NCI-H2171 (cell line): ENCODE measurements around the gene SCNN1G.
"Not testable (repeated sequence)": the region's sequence is repeated elsewhere in the genome, so short reads cannot be mapped to it uniquely, and the experiment has no call there.

ENCODE experiments used
- DNase-seq: peaks from one replicate; lab custom pipeline; 2025; lab: John Stamatoyannopoulos, UW

Gene SCNN1G

GRCh38 chr16:23207485-23207884, 24.9 kb downstream of the SCNN1G start:
- DNase-seq, result no peak

- no peak for DNase-seq
Measured at GRCh38 chr16:23209606-23210005, 27.1 kb downstream of the SCNN1G start.

DNA sequence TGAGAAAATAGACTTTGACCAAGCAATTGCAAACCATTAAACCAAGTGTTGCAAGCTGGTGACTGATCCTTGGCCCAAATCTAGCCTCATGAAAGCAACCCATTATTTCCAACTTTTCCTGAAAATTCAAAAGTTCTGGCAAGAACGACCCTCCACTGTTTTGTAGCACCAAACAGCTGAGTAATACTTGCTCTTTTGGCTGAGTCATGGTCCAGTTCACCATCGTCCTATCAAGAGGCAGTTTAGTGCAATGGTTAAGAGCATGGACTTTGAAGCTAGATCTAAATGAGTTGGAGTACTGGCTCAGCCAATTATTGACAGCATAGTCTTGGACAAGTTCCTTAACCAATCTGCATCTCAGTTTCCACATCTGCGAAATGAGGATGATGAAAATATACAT, 31.3 kb downstream of the SCNN1G start:
- no peak for DNase-seq

DNA sequence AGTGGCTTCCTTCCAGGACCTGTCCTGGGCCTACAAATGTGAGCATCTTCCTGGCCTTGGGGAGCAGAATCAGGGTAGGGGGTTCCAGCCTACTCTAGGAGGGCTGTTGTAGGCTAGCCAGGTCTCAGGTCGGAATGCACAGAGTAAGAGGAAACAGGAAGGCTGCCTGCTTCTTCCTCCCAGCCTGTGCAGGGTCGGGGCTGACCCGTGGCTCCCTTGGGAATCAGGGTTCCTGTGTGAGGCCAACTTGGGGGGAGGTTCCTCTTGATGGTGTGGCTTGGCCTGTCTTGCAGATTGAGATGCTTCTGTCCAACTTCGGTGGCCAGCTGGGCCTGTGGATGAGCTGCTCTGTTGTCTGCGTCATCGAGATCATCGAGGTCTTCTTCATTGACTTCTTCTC, 32.3 kb downstream of the SCNN1G start:
- DNase-seq, result no peak

- no peak for DNase-seq
Measured at GRCh38 chr16:23215435-23215834, 32.9 kb downstream of the SCNN1G start.

- DNase-seq, result no peak
Measured at GRCh38 chr16:23216658-23217246, 34.2 kb downstream of the SCNN1G start.

- DNase-seq, result no peak
Measured at GRCh38 chr16:23217646-23218045, 35.1 kb downstream of the SCNN1G start.

DNA sequence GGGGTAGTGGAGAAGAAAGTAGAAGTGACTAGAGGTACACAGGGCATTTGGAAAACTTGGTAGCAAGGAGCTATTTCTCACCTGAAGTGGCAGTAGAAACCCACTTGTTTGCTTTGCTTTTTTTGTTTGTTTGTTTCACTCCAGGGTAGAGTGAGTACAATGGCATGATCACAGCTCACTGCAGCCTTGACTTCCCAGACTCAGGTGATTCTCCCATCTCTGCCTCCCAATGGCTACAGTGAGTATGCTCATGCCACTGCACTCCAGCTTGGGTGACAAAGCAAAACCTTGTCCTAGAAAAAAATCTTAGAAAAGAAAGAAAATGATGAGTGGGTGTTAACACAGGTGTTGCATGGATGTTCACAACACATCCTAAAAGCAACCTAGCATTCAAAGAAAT, 40.4 kb downstream of the SCNN1G start:
- DNase-seq, result no peak

DNA sequence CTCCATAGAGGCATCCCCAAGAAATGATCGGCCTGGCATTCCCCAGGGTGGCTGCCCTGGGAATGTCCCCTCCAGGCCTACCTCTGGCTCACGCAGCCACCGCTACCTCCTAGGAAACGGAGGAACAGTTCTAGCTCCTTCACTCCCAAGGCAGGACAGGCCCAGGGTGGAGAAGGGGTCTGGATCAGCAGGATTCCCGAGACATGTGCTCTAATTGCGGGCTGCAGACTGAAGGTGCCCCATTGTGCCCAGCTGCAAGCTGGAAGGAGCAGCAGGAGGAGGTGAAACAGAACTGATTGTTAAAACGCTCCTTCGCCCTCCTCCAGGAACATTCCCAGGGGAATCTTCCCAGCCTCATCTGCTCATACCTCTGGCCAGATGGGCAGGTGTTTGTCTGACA, 40.8 kb downstream of the SCNN1G start:
- DNase-seq, result peak; percentile 90

DNA sequence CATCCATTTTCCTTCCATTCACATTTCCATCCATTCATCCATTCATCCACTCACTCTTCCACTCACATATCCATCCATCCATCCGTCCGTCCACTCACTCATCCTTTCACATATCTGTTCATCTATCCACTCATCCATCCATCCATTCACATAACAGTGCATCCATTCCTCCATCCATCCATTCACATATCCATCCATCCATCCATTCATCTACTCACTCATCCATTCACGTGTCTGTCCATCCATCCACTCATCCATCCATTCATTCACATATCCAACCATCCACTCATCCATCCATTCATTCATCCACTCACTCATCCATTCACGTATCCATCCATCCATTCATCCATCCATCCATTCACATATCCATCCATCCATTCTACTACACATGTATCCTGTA, 42.6 kb downstream of the SCNN1G start:
- DNase-seq, result no peak

DNA sequence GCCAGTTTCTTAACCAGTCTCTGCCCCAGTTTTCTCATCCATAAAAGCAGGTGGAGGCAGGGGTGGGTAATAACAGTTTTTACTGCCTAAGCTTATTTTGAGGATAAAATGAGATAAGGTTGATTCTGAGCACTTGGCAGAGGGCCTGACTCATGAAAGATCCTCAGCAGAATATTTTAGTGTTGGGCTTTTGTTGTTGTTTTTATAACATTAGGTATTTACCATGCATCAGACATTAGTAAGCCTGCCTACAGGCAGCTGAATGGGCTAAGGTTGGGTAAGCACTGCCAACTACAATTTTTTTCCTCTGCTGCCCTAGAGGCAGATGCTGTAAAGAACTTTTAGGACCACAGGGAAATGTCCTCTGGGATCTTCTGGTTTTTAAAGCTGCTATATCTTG, 43.1 kb downstream of the SCNN1G start:
- no peak for DNase-seq

DNA sequence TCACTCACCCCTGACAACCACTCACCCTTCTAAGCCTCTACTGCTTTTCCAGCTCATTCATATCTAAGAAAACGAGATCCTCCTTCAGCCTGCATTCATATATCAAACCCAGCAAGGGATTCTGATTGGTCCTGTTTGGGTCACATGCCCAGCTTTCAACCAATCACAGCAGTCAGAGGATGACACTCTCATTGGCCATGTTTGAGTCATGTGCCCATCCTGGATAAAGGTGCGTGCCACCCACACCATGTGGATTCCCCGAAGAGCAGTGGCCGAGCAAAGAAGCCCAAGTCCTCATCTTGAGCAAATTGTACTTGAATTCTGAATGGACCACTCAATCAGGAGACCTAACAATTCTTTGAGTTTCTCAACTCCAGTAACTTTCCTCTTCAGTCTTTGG, 45.0 kb downstream of the SCNN1G start:
- no peak for DNase-seq

DNA sequence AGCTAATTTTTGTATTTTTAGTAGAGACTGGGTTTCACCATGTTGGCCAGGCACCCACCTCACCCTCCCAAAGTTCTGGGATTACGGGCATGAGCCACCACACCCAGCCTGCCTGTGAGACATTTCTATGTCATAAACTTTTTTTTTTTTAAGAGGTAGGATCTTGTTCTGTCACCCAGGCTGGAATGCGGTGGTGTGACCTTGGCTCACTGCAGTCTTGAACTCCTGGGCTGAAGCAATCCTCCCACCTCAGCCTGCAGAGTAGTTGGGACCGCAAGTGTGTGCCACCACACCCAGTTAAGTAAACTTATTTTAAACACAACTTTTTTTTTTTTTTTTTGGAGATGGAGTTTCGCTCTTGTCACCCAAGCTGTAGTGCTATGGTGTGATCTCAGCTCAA, 47.2 kb downstream of the SCNN1G start:
- no peak for DNase-seq

DNA sequence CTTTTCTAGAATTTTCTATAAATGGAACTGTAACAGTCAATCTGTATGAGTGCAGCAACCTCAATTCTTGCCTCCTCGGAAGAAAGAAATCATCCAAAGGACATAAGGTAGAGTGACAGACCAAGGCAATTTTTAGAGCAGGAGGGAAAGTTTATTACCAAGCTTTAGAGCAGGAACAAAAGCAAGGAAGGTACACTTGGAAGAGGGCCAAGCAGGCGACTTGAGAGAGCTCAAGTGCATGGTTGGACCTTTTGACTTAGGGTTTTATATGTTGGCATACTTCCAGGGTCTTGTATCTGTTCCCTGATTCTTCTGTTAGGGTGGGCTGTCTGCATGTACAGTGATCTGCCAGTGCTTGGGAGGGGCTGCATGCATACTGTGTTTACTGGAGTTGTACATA, 50.3 kb downstream of the SCNN1G start:
- DNase-seq, result no peak

DNA sequence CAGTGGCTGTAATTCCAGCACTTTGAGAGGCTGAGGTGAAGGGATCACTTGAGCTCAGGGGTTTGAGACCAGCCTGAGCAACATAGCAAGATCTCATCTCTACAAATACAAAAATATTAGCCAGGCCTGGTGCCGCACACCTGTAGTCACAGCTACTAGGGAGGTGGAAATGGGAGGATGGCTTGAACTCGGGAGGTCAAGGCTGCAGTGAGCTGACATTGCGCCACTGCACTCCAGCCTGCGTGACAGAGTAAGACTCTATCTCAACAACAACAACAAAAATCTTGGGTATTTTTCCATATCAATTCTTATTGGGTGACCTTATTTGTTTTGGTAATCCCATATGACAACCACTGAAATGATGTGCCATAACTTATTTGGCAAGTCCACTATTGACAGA, 52.6 kb downstream of the SCNN1G start:
- no peak for DNase-seq

DNA sequence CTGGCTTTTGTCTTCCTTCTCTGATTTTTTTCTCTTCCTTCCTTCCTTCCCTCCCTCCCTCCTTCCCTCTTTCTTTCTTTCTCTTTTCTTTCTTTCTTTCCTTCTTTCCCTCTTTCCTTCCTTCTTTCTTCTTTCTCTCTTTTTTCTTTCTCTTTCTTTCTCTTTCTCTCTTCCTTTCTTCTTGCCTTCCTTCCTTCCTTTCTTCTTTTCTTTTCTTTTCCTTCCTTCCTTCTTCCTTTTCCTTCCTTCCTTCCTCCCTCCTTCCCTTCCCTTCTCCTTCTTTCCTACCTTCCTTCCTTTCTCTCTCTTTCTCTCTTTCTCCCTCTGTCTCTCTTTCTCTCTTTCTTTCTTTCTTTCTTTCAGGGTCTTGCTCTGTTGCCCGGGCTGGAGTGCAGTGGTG, 54.4 kb downstream of the SCNN1G start:
- no peak for DNase-seq

DNA sequence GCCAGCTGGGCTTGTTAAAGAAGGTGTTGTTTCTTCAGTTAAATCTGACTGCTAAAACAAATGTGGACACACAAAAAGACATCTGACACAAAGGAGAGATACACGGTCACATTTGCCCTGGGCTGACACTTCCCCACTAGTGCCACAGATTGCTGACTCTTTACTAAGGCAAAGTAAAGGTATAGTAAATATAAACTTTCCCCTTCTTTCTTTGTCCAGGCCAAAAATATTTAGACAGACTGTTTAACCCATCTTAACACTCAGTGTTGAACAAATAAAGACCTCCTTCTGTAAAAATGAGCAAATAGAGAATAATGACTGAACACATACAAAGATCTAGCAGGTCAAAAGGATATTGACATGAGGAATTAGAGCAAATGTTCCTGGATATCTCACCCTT, 58.4 kb downstream of the SCNN1G start:
- no peak for DNase-seq

- no peak for DNase-seq
Measured at GRCh38 chr16:23244122-23244521, 61.6 kb downstream of the SCNN1G start.

GRCh38 chr16:23245268-23245667, 62.7 kb downstream of the SCNN1G start:
- no peak for DNase-seq

DNA sequence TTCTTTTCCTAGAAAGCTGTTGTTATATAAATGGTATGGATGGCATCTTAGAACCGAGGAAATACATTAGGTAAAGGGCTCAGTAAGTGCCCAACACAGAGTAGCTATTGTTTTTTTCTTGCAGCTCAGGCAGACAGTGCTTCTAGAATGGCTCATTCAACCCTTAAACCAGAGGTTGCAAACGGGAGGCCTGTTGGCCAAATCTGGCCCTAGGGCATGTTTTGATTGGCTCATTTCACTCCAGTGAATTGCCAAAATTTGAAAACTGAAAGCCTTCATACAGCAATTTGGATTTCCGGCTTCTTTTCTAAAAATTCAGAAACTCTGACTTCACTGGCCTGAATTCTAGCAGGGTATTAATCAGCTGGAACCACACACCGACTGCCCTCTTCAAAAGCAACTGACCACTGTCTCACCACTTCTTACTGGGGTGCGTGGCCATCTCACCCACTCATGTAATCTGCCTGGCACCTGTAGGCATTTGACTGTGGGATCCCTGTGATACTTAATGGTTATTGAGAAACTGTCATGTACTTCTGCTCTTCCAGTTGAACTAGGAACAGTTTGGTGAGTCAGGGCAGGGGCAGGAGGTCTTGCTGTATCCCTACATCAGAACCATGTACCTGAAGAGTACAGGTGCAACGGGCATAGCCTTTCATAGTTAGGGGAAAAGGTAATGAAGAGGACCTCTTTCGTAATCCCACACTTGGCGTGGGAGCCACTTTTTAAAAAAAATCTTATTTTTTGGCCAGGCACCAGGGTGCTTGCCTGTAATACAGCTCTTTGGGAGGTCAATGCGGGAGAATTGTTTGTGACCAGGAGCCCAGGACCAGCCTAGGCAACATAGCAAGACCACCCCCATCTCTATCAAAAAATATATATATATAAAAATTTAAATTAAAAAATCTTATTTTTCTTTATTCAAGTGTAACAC, 66.0 kb downstream of the SCNN1G start:
- DNase-seq, result no peak

DNA sequence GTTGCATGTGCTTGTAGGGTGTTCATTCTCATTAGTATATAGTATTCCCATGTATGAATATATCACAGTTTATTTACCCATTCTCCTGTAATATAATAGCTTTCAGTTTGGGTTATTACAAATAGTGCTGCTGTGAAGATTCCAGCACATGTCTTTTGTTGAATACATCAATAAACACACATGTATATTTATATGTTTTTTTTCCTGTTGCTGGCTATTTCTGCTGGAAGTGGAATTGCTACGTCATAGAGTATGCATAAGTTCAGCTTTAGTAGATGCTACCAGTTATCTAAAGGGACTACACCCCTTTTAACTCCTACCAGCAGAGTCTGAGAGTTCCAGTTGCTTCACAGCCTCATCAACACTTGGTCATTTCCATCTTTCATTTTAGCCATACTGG, 67.3 kb downstream of the SCNN1G start:
- no peak for DNase-seq

DNA sequence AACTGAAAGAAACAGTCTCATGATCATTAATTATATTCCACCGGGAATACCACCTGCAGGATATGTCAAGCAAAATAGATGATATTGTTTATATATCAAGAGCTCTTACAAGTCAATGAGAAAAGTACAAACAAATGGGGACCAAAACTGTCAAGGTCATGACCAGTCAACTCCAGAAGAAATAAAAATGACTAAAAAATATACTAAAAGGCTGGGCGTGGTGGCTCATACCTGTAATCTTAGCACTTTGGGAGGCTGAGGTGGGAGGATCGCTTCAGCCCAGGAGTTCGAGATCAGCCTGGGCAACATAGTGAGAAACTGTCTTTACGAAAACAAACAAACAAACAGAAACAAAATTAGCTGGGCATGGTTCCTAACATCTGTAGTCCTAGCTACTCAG, 69.8 kb downstream of the SCNN1G start:
- no peak for DNase-seq

DNA sequence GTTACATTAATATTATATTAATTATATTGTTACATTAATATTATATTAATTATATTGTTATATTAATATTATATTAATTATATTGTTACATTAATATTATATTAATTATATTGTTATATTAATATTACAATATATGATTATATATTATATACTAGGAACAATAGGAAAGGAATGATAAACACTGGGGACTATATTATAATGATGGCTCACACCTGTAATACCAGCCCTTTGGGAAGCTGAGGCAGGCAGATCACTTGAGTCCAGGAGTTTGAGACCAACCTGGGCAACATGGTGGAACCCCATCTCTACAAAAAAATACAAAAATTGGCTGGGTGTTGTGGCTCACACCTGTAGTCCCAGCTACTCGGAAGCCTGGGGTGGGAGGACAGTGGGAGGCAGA, 71.1 kb downstream of the SCNN1G start:
- not testable (repeated sequence) for DNase-seq

GRCh38 chr16:23254338-23254737, 71.8 kb downstream of the SCNN1G start:
- DNase-seq, result no peak
